Cardiac muscle cell (in vitro differentiated cells and primary cell): ENCODE measurements around the gene CCDC88B. TPM values are rescaled to one million over a fixed set of nuclear protein-coding genes. Genes with fewer than 3 reads are reported as not detected.

ENCODE experiments used
- DNase-seq, 2 donors: peaks; one replicate each; pipeline versions ENCODE4 v3.0.0 to v3.0.0-alpha.2; 2010 to 2017; ENCODE audit warnings: low read depth in 1 of 2, low spot score in 1 of 2
- H3K27ac ChIP-seq: fragments of 200-600 bp; sonication (generic); 2 replicates; pipeline ENCODE4 v1.5.1; 2016
- H3K27me3 ChIP-seq: fragments of 200-600 bp; sonication (generic); 2 replicates; pipeline ENCODE4 v1.6.0; 2016; ENCODE audit warnings: control low read depth
- H3K36me3 ChIP-seq: fragments of 200-600 bp; sonication (generic); 2 replicates; pipeline ENCODE4 v1.5.1; 2016; ENCODE audit warnings: control low read depth
- H3K4me1 ChIP-seq: fragments of 200-600 bp; sonication (generic); 2 replicates; pipeline ENCODE4 v1.8.1; 2017; ENCODE audit warnings: low read depth, mild to moderate bottlenecking, mixed run types
- H3K4me3 ChIP-seq: fragments of 200-600 bp; sonication (generic); 2 replicates; pipeline ENCODE4 v1.5.1; 2016; ENCODE audit warnings: mild to moderate bottlenecking
- H3K9me3 ChIP-seq: fragments of 200-600 bp; sonication (generic); 2 replicates; pipeline ENCODE4 v1.5.1; 2017; ENCODE audit warnings: low read depth, mild to moderate bottlenecking, control low read depth
- polyA plus RNA-seq: library from polyadenylated mRNA; unstranded; fragments of >200 nt; fragmentation: Nextera tagmentation; extraction: Ambion mirVana; gene quantifications from 2 replicates; pipeline ENCODE4 v1.2.1, GENCODE V29; 2016
- total RNA-seq: library from RNA; depleted of rRNA; stranded (reverse); fragments of >200 nt; gene quantifications from 2 replicates; pipeline ENCODE4 v1.2.3, GENCODE V29; 2016
- TF ChIP-seq, protein P1 (sequence below): IDR thresholded peaks from 2 replicates; pipeline ENCODE4 v1.5.1; 2012; ENCODE audit warnings: low read depth, mild to moderate bottlenecking, low read length

The CCDC88B gene
- total and polyA plus RNA-seq, 2 experiments from 2014 or later, result 8.4 to 8.6 TPM

DNA sequence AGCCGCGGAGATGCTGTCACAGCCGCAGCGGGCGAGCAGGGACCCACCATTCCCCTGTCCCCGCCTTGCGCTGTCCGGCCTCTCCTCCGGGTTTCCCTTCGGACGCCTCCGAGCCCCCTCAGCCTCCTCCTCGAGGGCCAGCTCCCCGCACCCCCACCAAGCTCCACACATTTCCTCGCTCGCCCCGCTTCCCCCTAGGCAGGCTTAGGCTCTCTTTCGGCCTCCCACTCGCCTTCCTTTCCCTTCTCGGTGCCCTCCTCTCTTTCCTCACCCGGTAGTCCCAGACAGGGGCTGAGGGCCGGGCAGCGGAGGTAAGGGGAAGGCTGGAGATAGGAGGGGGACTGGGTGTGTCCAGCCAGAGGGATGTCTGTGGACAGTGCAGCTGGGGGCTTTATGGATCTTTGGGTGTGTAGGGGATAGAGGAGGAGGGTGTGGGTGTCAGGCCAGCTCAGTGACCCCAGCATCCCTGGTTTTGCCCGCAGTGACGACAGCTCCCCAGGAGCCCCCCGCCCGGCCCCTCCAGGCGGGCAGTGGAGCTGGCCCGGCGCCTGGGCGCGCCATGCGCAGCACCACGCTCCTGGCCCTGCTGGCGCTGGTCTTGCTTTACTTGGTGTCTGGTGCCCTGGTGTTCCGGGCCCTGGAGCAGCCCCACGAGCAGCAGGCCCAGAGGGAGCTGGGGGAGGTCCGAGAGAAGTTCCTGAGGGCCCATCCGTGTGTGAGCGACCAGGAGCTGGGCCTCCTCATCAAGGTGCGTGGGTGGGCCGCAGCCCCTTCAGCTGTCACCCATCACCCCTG lies 47.3 kb upstream of the CCDC88B start:
- Histone ChIP-seq H3K27me3 (peaks cover 86% of the 10 kb centered on the region), H3K9me3 (no peaks in the 10 kb centered on the region), H3K4me3 (peak overlapping the region; percentile 18), H3K36me3 (no peaks in the 10 kb centered on the region), H3K27ac (no peak overlapping the region), H3K4me1 (no peaks in the 10 kb centered on the region)
- no peak for DNase-seq
- TF ChIP-seq, protein P1, sequence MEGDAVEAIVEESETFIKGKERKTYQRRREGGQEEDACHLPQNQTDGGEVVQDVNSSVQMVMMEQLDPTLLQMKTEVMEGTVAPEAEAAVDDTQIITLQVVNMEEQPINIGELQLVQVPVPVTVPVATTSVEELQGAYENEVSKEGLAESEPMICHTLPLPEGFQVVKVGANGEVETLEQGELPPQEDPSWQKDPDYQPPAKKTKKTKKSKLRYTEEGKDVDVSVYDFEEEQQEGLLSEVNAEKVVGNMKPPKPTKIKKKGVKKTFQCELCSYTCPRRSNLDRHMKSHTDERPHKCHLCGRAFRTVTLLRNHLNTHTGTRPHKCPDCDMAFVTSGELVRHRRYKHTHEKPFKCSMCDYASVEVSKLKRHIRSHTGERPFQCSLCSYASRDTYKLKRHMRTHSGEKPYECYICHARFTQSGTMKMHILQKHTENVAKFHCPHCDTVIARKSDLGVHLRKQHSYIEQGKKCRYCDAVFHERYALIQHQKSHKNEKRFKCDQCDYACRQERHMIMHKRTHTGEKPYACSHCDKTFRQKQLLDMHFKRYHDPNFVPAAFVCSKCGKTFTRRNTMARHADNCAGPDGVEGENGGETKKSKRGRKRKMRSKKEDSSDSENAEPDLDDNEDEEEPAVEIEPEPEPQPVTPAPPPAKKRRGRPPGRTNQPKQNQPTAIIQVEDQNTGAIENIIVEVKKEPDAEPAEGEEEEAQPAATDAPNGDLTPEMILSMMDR, result no peak

DNA sequence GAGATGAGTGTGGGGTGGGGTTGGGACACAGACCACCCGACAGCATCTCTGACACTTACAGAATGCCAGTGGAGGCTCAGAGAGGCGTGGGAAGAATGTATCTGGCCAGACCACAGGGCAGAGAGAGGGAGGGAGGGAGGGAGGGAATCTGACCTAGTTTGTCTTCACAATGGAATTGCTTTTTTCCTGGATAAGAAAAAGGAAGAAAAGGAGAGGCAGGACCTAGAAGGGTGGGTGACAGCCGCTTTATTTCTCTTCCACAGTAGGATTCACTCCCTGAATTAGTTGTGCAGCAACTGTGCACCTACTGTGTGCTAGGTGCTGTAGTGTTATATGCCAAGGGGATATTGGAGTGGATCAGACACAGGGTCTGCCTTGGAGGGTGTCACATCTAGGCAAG lies 45.2 kb upstream of the CCDC88B start:
- peak in 1 of 2 donors; percentile 52 for DNase-seq
- peaks cover 100% of the 10 kb centered on the region for H3K27me3 ChIP-seq

DNA sequence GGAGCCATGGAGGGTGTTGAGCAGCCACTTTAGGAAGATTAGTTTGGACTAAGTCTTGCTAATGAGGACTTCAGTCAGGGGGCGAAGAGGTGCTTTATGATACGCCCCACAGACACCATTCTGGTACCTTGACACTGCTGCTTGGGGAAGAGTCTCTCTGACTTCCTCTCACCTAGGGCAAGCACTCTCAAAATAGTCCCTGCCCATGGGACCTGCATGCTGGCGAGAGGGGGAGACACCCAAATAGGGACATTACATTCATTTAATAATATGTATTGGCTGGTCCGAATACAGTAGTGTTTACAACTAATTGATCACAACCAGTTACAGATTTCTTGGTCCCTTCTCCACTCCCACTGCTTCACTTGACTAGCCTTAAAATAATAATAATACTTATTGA lies 44.2 kb upstream of the CCDC88B start:
- H3K9me3 ChIP-seq, result no peaks in the 10 kb centered on the region
- no peaks in the 10 kb centered on the region for H3K4me1 ChIP-seq
- H3K27me3 ChIP-seq, result peaks cover 100% of the 10 kb centered on the region
- DNase-seq, result no peak
- no peak overlapping the region for H3K4me3 ChIP-seq
- H3K36me3 ChIP-seq, result no peaks in the 10 kb centered on the region
- TF ChIP-seq, protein P1, result no peak
- no peak overlapping the region for H3K27ac ChIP-seq

More for the DNA sequence above, 45.2 kb upstream of the CCDC88B start:
- no peaks in the 10 kb centered on the region for H3K36me3 ChIP-seq
- H3K4me3 ChIP-seq, result no peak overlapping the region
- no peaks in the 10 kb centered on the region for H3K4me1 ChIP-seq
- H3K9me3 ChIP-seq, result no peaks in the 10 kb centered on the region
- H3K27ac ChIP-seq, result no peak overlapping the region
- TF ChIP-seq, protein P1, result no peak

DNA sequence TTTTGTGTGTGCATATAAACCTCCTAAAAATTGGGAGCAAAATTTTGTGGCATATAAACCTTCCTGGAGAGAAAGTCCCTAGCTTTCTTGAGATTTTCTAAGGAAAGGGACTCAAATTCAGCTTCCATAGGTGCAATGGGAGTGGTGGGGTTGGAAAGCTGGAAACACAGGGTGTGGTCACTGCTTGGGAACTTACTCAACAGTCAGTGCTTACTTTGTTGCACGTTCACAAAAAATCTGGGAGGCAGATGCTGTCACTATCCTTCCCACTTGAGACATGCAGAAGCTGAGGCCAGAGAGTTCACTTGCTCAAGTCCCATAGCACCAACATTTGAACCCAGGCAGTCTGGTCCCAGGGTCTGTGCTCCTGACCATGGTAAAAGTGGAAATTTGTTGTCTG lies 43.8 kb upstream of the CCDC88B start:
- H3K9me3 ChIP-seq, result no peaks in the 10 kb centered on the region
- H3K27ac ChIP-seq, result no peak overlapping the region

DNA sequence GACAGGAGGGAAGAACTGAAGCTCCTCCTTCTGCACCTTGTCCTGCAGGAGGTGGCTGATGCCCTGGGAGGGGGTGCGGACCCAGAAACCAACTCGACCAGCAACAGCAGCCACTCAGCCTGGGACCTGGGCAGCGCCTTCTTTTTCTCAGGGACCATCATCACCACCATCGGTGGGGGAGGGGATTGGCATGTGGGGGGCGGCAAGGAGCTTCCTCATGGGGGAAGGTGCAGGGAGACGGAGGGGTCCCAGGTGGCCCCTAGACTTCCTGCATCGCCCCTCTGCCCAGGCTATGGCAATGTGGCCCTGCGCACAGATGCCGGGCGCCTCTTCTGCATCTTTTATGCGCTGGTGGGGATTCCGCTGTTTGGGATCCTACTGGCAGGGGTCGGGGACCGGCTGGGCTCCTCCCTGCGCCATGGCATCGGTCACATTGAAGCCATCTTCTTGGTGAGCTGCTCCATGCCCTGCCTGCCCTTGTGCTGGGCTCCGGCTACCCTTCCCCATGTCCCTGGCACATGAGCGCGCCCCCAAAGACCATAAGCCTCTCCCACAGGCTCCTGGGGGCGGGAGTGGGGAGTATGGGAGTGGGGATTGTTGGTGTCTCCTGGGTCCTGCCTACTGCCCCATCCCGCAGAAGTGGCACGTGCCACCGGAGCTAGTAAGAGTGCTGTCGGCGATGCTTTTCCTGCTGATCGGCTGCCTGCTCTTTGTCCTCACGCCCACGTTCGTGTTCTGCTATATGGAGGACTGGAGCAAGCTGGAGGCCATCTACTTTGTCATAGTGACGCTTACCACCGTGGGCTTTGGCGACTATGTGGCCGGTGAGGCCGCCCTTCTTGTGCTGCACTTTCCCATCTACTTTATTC lies 42.9 kb upstream of the CCDC88B start:
- H3K4me1 ChIP-seq, result no peaks in the 10 kb centered on the region
- TF ChIP-seq, protein P1, result no peak
- no peaks in the 10 kb centered on the region for H3K9me3 ChIP-seq
- no peak for DNase-seq
- H3K36me3 ChIP-seq, result no peaks in the 10 kb centered on the region
- no peak overlapping the region for H3K27ac ChIP-seq
- no peak overlapping the region for H3K4me3 ChIP-seq
- H3K27me3 ChIP-seq, result peaks cover 100% of the 10 kb centered on the region

More for the DNA sequence above, 43.8 kb upstream of the CCDC88B start:
- Histone ChIP-seq H3K4me3 (no peak overlapping the region), H3K4me1 (no peaks in the 10 kb centered on the region), H3K36me3 (no peaks in the 10 kb centered on the region), H3K27me3 (peaks cover 100% of the 10 kb centered on the region)
- TF ChIP-seq, protein P1, result no peak
- no peak for DNase-seq
